ENCODE data around the gene CILP2.

The CILP2 gene

GRCh38 chr19:19582471-19582870, 44.4 kb downstream of the CILP2 start (continued):
- TF ChIP-seq ZNF670 (tag by site-specific recombination; IDR thresholded peaks at IDR 0.05; ENCODE audit: low read depth) (no peak), ZNF518A (tag by site-specific recombination; conservative IDR thresholded peaks at IDR 0.05; ENCODE audit: low read depth) (no peak), ZFP37 (tag by site-specific recombination; IDR thresholded peaks at IDR 0.05) (no peak)

GRCh38 chr19:19584356-19584755, 46.3 kb downstream of the CILP2 start:
- no peak overlapping the region for H3K4me3 ChIP-seq (ENCODE audit: low read depth, low read length)
- ChIA-PET CTCF (no interaction called here), POLR2A (no interaction called here)
- H3K36me3 ChIP-seq (ENCODE audit: control insufficient read depth in 2 of 2, insufficient read depth in 1 of 2, low read length in 2 of 2), result no peaks in the 10 kb centered on the region
- no peak for TF ChIP-seq ZNF776 (tag by site-specific recombination; IDR thresholded peaks at IDR 0.05; ENCODE audit: borderline replicate concordance)
- TF ChIP-seq ZNF624 (tag by site-specific recombination; IDR thresholded peaks at IDR 0.05), result no peak
- TF ChIP-seq ZNF555 (tag by site-specific recombination; conservative IDR thresholded peaks at IDR 0.05), result no peak
- no peak for TF ChIP-seq ZBTB7A (tag by site-specific recombination; IDR thresholded peaks at IDR 0.05; ENCODE audit: low read depth)
- TF ChIP-seq ZNF138 (tag by site-specific recombination; IDR thresholded peaks at IDR 0.05; ENCODE audit: borderline replicate concordance), result no peak
- TF ChIP-seq ZNF23 (tag by site-specific recombination; IDR thresholded peaks at IDR 0.05; ENCODE audit: borderline replicate concordance), result no peak
- TF ChIP-seq ZNF623 (tag by site-specific recombination; IDR thresholded peaks at IDR 0.05), result no peak
- no peak for TF ChIP-seq ZNF488 (tag by site-specific recombination; IDR thresholded peaks at IDR 0.05)
- no peak for TF ChIP-seq YY2 (tag by site-specific recombination; IDR thresholded peaks at IDR 0.05)
- no peak for TF ChIP-seq ZNF544 (tag by site-specific recombination; IDR thresholded peaks at IDR 0.05)
- no peak for TF ChIP-seq ZNF37A (tag by site-specific recombination; IDR thresholded peaks at IDR 0.05)
- TF ChIP-seq ZNF513 (tag by site-specific recombination; IDR thresholded peaks at IDR 0.05), result no peak
- no peak for TF ChIP-seq ZNF645 (tag by site-specific recombination; IDR thresholded peaks at IDR 0.05)
- no peak for TF ChIP-seq ZNF362 (tag by site-specific recombination; IDR thresholded peaks at IDR 0.05)
- TF ChIP-seq ZNF19 (tag by site-specific recombination; IDR thresholded peaks at IDR 0.05; ENCODE audit: low read depth), result no peak
- TF ChIP-seq ZNF76 (tag by site-specific recombination; IDR thresholded peaks at IDR 0.05; ENCODE audit: borderline replicate concordance, low read depth), result no peak
- no peak for TF ChIP-seq ZBTB49 (tag by site-specific recombination; IDR thresholded peaks at IDR 0.05; ENCODE audit: low read depth)
- no peak for TF ChIP-seq TRIM28 (IDR thresholded peaks at IDR 0.05; ENCODE audit: borderline replicate concordance, low read length)
- no peak for TF ChIP-seq ZNF214 (tag by site-specific recombination; IDR thresholded peaks at IDR 0.05; ENCODE audit: borderline replicate concordance)
- no peak for TF ChIP-seq TCF7L2 (IDR thresholded peaks at IDR 0.05; ENCODE audit: borderline replicate concordance, low read depth, low read length)
- H3K27ac ChIP-seq (ENCODE audit: extremely low read depth, low read depth, low read length), result no peak overlapping the region
- H3K9me3 ChIP-seq (ENCODE audit: control insufficient read depth, insufficient read depth, low read depth, low read length), result no peaks in the 10 kb centered on the region
- H3K4me1 ChIP-seq (ENCODE audit: control insufficient read depth, insufficient read depth, low read length), result 0 out of 2 replicates have a peak, but pooled peaks cover 3% of the 10 kb centered on the region
